HUDEP-2 (cell line): ENCODE data around the gene FUT6.
"Not testable (repeated sequence)": the region's sequence is repeated elsewhere in the genome, so short reads cannot be mapped to it uniquely, and the experiment has no call there.

Experiments used
- DNase-seq, 76 experiments: peaks; one replicate each; lab custom pipeline; 2025; ENCODE audit not compliant: unreplicated experiment in 76 of 76; lab: John Stamatoyannopoulos, UW

FUT6 gene

GRCh38 chr19:5788422-5788821 is 51.1 kb downstream of the FUT6 start:
- no peak for DNase-seq

GRCh38 chr19:5787409-5788182 is 51.9 kb downstream of the FUT6 start:
- DNase-seq = no peak

GRCh38 chr19:5786593-5787408 is 52.7 kb downstream of the FUT6 start:
- no peak for DNase-seq

- DNase-seq = no peak
These were observed 54.1 kb downstream of the FUT6 start for GRCh38 chr19:5785423-5785822.

- DNase-seq = no peak
These were observed 54.8 kb downstream of the FUT6 start, which contains the start of gene PRR22 for GRCh38 chr19:5784581-5785147. PRR22 (minus strand) TSS chr19:5784746; CDS start chr19:5784660, 86 bp downstream.

- DNase-seq = no peak
These were observed 56.3 kb downstream of the FUT6 start for GRCh38 chr19:5782945-5783919.

GRCh38 chr19:5782322-5782721 is 57.2 kb downstream of the FUT6 start:
- no peak for DNase-seq

GRCh38 chr19:5780916-5781315 is 58.6 kb downstream of the FUT6 start:
- not testable (repeated sequence) for DNase-seq
